ENCODE results near the gene CRELD1.
"Not testable (repeated sequence)": the region's sequence is repeated elsewhere in the genome, so short reads cannot be mapped to it uniquely, and the experiment has no call there.

CRELD1 gene, protein sequence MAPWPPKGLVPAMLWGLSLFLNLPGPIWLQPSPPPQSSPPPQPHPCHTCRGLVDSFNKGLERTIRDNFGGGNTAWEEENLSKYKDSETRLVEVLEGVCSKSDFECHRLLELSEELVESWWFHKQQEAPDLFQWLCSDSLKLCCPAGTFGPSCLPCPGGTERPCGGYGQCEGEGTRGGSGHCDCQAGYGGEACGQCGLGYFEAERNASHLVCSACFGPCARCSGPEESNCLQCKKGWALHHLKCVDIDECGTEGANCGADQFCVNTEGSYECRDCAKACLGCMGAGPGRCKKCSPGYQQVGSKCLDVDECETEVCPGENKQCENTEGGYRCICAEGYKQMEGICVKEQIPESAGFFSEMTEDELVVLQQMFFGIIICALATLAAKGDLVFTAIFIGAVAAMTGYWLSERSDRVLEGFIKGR

DNA sequence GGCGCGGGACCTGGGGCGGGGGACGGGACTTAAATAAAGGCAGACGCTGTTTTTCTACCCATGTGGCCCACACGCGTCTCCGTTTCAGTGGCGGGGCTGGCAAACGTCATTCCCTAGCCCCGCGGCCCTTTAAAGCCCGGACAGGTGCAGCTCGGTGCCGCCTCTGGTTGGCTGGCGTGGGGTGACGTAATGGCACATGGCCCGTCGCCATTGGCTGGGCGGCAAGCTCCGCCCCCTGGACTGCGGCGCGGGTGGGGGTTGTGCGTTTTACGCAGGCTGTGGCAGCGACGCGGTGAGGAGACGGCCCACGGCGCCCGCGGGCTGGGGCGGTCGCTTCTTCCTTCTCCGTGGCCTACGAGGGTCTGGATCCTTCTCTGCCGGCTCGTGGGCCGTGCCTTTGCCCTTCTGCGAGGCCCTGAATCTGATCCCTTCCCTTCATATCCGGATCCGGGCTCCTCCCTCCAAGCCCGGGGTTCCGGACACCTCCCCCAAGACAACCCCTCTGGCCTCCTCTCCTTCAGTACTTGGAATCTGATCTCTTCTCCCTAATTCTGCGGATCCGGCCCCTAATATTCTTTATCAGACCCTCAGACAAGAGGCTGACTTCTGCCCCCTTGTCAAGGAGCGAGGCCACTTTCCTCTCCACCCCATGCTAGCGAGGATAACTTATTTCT, at the start of gene CRELD1:
Gene CRELD1 (plus strand): TSS at position 274 of the 674 bp plus-strand sequence. CDS start 605 bp downstream, outside the sequence.
- Histone ChIP-seq H3K4me3 (ENCODE audit: low read length) (peak within 1 kb of the TSS; percentile 89), H3K27ac (ENCODE audit: low read length) (peak within 1 kb of the TSS; percentile 93), H3K36me3 (ENCODE audit: insufficient read depth, low read depth, low read length) (peaks cover 9% of the 10 kb centered on the region), H3K27me3 (ENCODE audit: insufficient read depth, low read length) (peaks cover 9% of the 10 kb centered on the region; the same call in 1 of the 2 replicates), H3K4me1 (ENCODE audit: insufficient read depth, low read length) (peaks cover 3% of the 10 kb centered on the region; the same call in 1 of the 2 replicates), H3K9me3 (ENCODE audit: insufficient read depth, low read depth, low read length) (no peaks in the 10 kb centered on the region), H3K9ac (ENCODE audit: low read depth, low read length) (peak within 1 kb of the TSS; percentile 88)

DNA sequence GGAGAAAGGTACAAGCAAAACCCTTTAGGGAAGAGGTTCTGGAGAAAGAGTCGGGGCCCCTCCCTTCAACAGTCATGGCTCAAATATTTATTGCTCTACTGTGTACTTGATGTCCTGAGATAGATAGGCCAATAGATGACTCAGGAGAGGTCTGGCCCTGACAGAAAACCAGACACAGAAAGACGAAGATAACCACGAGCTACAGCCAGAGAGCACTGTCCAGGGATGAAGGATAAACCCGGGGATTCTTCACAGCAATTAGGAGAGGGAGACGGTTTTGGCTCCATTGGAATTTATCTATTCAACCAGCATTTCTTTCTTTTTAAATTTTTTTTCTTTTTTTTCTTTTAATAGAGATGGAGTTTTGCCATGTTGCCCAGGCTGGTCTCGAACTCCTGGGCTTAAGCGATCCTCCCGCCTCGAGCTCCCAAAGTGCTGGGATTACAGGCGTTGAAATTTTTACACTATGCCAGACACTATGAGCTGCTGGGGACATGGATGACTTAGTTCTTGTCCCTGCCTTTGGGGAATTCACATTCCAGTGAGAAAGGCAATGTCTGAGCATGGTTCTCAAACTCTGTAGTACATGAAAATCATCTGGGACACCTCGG, 49.0 kb upstream of the CRELD1 start:
- Histone ChIP-seq H3K4me1 (ENCODE audit: insufficient read depth, low read length) (peaks cover 2% of the 10 kb centered on the region; the same call in 1 of the 2 replicates), H3K9me3 (ENCODE audit: insufficient read depth, low read depth, low read length) (no peaks in the 10 kb centered on the region), H3K4me3 (ENCODE audit: low read length) (no peak overlapping the region), H3K9ac (ENCODE audit: low read depth, low read length) (no peak overlapping the region), H3K27ac (ENCODE audit: low read length) (no peak overlapping the region), H3K36me3 (ENCODE audit: insufficient read depth, low read depth, low read length) (no peaks in the 10 kb centered on the region), H3K27me3 (ENCODE audit: insufficient read depth, low read length) (no peaks in the 10 kb centered on the region)

DNA sequence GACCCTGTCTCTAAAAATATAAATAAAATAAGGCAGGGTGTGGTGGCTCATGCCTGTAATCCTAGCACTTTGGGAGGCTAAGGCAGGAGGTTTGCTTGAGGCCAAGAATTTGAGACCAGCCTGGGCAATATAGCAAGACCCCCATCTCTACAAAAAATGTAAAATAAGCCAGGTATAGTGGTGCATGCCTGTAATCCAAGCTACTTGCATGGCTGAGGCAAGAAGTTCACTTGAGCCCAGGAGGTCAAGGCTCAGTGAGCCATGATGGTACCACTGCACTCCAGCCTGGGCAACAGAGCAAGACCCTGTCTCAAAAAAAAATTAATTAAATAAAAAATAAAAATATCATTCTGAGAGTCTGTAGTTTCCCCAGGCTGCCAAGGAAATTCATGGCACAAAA, 47.3 kb upstream of the CRELD1 start:
- H3K9me3 ChIP-seq (ENCODE audit: insufficient read depth, low read depth, low read length), result no peaks in the 10 kb centered on the region
- no peaks in the 10 kb centered on the region for H3K27me3 ChIP-seq (ENCODE audit: insufficient read depth, low read length)
- peaks cover 2% of the 10 kb centered on the region; the same call in 1 of the 2 replicates for H3K4me1 ChIP-seq (ENCODE audit: insufficient read depth, low read length)
- no peak overlapping the region for H3K27ac ChIP-seq (ENCODE audit: low read length)
- no peak overlapping the region for H3K4me3 ChIP-seq (ENCODE audit: low read length)
- no peak overlapping the region for H3K9ac ChIP-seq (ENCODE audit: low read depth, low read length)
- H3K36me3 ChIP-seq (ENCODE audit: insufficient read depth, low read depth, low read length), result no peaks in the 10 kb centered on the region

DNA sequence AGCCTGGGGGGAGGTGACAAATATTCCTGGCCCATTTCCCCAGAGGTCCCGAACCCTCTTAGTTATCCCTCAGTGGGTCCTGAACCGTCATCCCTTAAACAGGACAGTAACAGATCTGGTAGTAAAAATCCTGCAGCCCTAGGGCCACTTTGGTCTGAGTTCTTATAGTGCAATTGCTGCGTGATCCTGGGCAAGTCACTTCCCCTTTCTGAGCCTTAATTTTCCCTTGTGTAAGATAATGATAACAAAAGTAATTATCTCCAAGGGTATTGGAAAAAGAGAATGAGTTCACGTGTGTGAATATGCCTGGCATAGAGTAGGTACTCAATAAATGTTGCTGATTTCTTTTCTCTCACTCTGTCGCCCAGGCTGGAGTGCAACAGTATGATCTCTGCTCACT, 46.2 kb upstream of the CRELD1 start:
- Histone ChIP-seq H3K9ac (ENCODE audit: low read depth, low read length) (no peak overlapping the region), H3K27me3 (ENCODE audit: insufficient read depth, low read length) (no peaks in the 10 kb centered on the region), H3K4me3 (ENCODE audit: low read length) (no peak overlapping the region), H3K4me1 (ENCODE audit: insufficient read depth, low read length) (peaks cover 2% of the 10 kb centered on the region; the same call in 1 of the 2 replicates), H3K9me3 (ENCODE audit: insufficient read depth, low read depth, low read length) (no peaks in the 10 kb centered on the region), H3K27ac (ENCODE audit: low read length) (no peak overlapping the region), H3K36me3 (ENCODE audit: insufficient read depth, low read depth, low read length) (peaks cover 3% of the 10 kb centered on the region)

DNA sequence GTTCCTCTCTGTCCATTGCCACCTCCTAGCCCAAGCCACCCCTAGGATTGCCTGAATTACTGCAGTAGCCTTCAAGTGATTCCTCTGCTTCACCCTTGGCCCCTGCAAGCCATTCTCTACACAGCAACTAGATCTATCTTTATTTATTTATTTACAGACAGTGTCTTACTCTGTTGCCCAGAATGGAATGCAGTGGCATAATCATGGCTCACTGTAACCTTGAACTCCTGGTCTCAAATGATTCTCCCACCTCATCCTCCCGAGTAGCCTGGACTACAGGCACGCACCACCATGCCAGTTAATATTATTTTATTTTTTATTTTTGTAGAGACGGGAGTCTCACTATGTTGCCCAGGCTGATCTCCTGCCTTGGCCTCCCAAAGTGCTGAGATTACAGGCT, 45.1 kb upstream of the CRELD1 start:
- Histone ChIP-seq H3K9me3 (ENCODE audit: insufficient read depth, low read depth, low read length) (no peaks in the 10 kb centered on the region), H3K4me3 (ENCODE audit: low read length) (no peak overlapping the region), H3K36me3 (ENCODE audit: insufficient read depth, low read depth, low read length) (peaks cover 13% of the 10 kb centered on the region), H3K4me1 (ENCODE audit: insufficient read depth, low read length) (peaks cover 2% of the 10 kb centered on the region; the same call in 1 of the 2 replicates), H3K9ac (ENCODE audit: low read depth, low read length) (no peak overlapping the region), H3K27ac (ENCODE audit: low read length) (no peak overlapping the region), H3K27me3 (ENCODE audit: insufficient read depth, low read length) (no peaks in the 10 kb centered on the region)

DNA sequence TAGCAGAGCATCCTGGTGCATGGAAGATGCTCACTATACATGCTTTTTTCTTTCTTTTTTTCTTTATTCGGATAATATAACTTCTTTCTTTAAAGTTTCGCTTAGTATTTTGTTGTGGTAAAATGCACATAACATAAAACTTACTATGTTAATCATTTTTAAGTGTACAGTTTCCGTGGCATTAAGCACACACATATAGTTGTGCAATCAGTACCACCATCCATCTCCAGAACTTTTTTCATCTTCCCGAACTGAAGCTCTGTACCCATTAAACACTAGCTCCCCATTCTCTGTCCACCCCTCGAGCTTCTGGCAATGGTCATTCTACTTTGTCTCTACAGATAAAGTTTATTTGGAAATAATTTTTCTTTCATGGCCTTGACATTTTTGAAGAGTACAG, 44.2 kb upstream of the CRELD1 start:
- Histone ChIP-seq H3K9ac (ENCODE audit: low read depth, low read length) (no peak overlapping the region), H3K4me3 (ENCODE audit: low read length) (no peak overlapping the region), H3K27ac (ENCODE audit: low read length) (no peak overlapping the region), H3K4me1 (ENCODE audit: insufficient read depth, low read length) (no peaks in the 10 kb centered on the region), H3K27me3 (ENCODE audit: insufficient read depth, low read length) (no peaks in the 10 kb centered on the region), H3K36me3 (ENCODE audit: insufficient read depth, low read depth, low read length) (peaks cover 20% of the 10 kb centered on the region), H3K9me3 (ENCODE audit: insufficient read depth, low read depth, low read length) (no peaks in the 10 kb centered on the region)

DNA sequence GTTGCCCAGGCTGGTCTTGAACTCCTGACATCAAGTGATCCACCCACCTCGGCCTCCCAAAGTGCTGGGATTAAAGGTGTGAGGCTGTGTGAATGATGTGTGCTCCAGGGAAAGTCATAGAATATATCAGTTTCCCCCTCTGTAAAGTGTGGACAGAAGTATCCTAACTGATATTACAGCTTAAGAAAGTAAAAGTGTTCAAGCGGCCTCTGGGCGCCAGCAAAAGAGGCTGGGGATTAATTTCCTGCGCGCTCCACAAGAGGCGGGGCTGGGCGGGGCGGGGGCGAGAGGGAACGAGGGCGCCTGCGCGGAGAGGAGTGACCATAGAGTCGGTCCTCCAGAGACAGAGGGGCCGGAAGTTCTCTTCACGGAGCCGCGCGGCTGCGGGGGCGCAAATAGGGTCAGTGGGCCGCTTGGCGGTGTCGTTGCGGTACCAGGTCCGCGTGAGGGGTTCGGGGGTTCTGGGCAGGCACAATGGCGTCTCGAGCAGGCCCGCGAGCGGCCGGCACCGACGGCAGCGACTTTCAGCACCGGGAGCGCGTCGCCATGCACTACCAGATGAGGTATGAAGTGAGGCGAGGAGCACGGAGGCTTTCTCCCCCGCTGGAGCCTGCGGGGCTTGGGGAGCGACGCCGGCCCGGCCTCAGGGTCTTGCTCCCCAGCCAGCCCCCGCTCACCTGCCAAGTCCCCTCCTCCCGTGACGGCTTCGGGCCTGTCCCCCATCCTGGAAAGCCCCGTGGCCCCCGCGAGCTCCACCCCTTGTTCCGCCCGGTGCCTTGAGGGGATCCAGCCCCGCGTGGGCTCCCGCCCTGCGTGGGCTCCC, 43.2 kb upstream of the CRELD1 start, which contains the start of gene JAGN1:
Gene JAGN1 (plus strand): TSS at position 362 of the 823 bp plus-strand sequence. CDS start 113 bp downstream, at position 475.
- H3K9me3 ChIP-seq (ENCODE audit: insufficient read depth, low read depth, low read length), result no peaks in the 10 kb centered on the region
- H3K4me3 ChIP-seq (ENCODE audit: low read length), result peak within 1 kb of the TSS; percentile 87
- peak within 1 kb of the TSS; percentile 94 for H3K9ac ChIP-seq (ENCODE audit: low read depth, low read length)
- H3K27me3 ChIP-seq (ENCODE audit: insufficient read depth, low read length), result no peaks in the 10 kb centered on the region
- H3K27ac ChIP-seq (ENCODE audit: low read length), result peak within 1 kb of the TSS; percentile 63
- peaks cover 20% of the 10 kb centered on the region for H3K36me3 ChIP-seq (ENCODE audit: insufficient read depth, low read depth, low read length)
- no peaks in the 10 kb centered on the region for H3K4me1 ChIP-seq (ENCODE audit: insufficient read depth, low read length)

DNA sequence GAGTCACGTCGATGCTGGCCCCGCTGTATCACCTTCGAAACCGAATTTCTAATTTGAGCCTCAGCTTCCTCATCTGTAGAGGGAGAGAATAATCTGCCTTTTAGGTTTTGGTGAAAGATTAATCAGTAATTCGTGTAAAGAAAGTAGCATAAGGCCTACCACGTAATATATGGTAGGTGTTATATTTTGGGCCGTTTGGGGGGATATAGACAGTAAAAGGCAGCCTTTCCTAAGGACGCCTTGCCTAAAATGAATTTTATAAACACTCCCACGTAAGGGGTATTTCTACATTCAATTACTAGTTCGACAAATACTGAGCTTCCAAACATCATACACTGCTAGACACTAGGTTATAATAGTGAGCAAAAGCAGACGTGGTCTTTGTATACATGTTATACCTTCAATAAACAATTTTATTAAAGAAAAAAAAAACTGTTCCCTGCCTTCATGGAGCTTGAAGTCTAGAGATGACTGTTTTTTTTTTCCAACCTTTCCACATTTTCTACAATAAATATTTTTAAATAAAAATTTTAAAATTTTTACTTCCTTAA, 42.5 kb upstream of the CRELD1 start:
- Histone ChIP-seq H3K9me3 (ENCODE audit: insufficient read depth, low read depth, low read length) (no peaks in the 10 kb centered on the region), H3K4me1 (ENCODE audit: insufficient read depth, low read length) (no peaks in the 10 kb centered on the region), H3K4me3 (ENCODE audit: low read length) (peak overlapping the region; percentile 87), H3K27me3 (ENCODE audit: insufficient read depth, low read length) (no peaks in the 10 kb centered on the region), H3K9ac (ENCODE audit: low read depth, low read length) (peak overlapping the region; percentile 94), H3K27ac (ENCODE audit: low read length) (peak overlapping the region; percentile 63), H3K36me3 (ENCODE audit: insufficient read depth, low read depth, low read length) (peaks cover 20% of the 10 kb centered on the region)

DNA sequence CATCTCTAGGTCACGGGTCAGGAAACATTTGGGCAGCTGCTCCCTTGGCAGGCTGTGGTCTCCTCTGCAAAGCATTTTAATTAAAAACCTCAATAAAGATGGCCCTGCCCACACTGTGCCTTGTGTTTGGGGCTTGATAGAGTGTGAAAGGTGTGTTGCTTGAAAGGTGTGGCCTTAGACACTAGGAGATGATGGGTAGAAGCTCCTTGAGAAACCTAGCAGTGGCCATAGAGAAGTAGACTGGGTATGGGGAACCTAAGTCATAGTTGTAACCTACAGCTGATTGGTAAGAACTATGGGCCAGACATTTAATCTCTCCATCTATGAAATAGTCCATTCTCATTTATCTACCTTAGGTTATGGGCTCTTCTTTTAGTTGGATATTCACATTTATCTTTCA, 39.9 kb upstream of the CRELD1 start:
- peaks cover 20% of the 10 kb centered on the region for H3K36me3 ChIP-seq (ENCODE audit: insufficient read depth, low read depth, low read length)
- H3K4me3 ChIP-seq (ENCODE audit: low read length), result no peak overlapping the region
- no peaks in the 10 kb centered on the region for H3K27me3 ChIP-seq (ENCODE audit: insufficient read depth, low read length)
- no peaks in the 10 kb centered on the region for H3K4me1 ChIP-seq (ENCODE audit: insufficient read depth, low read length)
- H3K9ac ChIP-seq (ENCODE audit: low read depth, low read length), result no peak overlapping the region
- no peak overlapping the region for H3K27ac ChIP-seq (ENCODE audit: low read length)
- H3K9me3 ChIP-seq (ENCODE audit: insufficient read depth, low read depth, low read length), result no peaks in the 10 kb centered on the region

DNA sequence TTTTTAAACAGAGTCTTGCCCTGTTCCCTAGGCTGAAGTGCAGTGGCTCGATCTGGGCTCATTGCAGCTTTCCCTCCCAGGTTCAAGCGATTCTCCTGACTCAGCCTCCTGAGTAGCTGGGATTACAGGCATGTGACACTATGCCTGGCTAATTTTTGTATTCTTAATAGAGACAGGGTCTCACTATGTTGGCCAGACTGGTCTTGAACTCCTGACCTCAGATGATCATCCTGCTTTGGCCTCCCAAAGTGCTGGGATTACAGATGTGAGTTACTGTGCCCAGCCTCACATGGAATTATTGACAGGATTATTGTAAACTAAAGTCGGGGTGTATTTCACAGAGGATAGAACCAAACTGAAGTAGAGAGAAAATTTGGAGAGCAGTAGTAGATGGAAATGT, 37.9 kb upstream of the CRELD1 start:
- H3K27ac ChIP-seq (ENCODE audit: low read length); H3K4me3 ChIP-seq (ENCODE audit: low read length); H3K27me3 ChIP-seq (ENCODE audit: insufficient read depth, low read length); H3K9me3 ChIP-seq (ENCODE audit: insufficient read depth, low read depth, low read length); H3K4me1 ChIP-seq (ENCODE audit: insufficient read depth, low read length); H3K9ac ChIP-seq (ENCODE audit: low read depth, low read length): not testable (repeated sequence)
- H3K36me3 ChIP-seq (ENCODE audit: insufficient read depth, low read depth, low read length), result peaks cover 20% of the 10 kb centered on the region
